Psoas muscle (tissue), 8 donors: ENCODE data around the gene GAB2. TPM values are rescaled to one million over a fixed set of nuclear protein-coding genes. Genes with fewer than 3 reads are reported as not detected.
"Not testable (repeated sequence)": the region's sequence is repeated elsewhere in the genome, so short reads cannot be mapped to it uniquely, and the experiment has no call there.

Experiments
- ATAC-seq, 4 donors: fragments of 200-7000 bp; cut with Tn5 transposase; one replicate each; pipeline ENCODE4 v1.9.1; 2020; ENCODE audit warnings: moderate library complexity in 3 of 4, mild to moderate bottlenecking in 2 of 4
- DNase-seq, 2 donors: peaks; one replicate each; pipeline ENCODE4 v3.0.0-alpha.2; 2020
- H3K27ac ChIP-seq: fragments of 200-600 bp; one replicate; pipeline ENCODE4 v1.8.0; 2022
- H3K27me3 ChIP-seq, 3 donors: fragments of 200-600 bp in 1 of 3; one replicate each; pipeline versions ENCODE4 v1.6.1 to v1.8.0; 2013 to 2022; ENCODE audit warnings: low read length in 2 of 3, mild to moderate bottlenecking in 2 of 3, moderate library complexity in 1 of 3; ENCODE audit not compliant: insufficient read depth in 3 of 3
- H3K36me3 ChIP-seq, 2 donors: fragments of 200-600 bp in 1 of 2; one replicate each; pipeline versions ENCODE4 v1.6.1 to v1.8.0; 2013 to 2022; ENCODE audit warnings: low read depth in 1 of 2, mild to moderate bottlenecking in 1 of 2, moderate library complexity in 1 of 2; ENCODE audit not compliant: insufficient read depth in 1 of 2
- H3K4me1 ChIP-seq: fragments of 200-600 bp; one replicate; pipeline ENCODE4 v1.8.0; 2022
- H3K4me3 ChIP-seq: fragments of 200-600 bp; one replicate; pipeline ENCODE4 v1.8.0; 2022; ENCODE audit warnings: mild to moderate bottlenecking
- H3K9me3 ChIP-seq: fragments of 200-600 bp; one replicate; pipeline ENCODE4 v1.8.0; 2022
- CTCF ChIP-seq: fragments of 200-600 bp; IDR thresholded peaks from one replicate; pipeline ENCODE4 v1.8.0; 2022; ENCODE audit warnings: antibody characterized with exemption
- WGBS, 3 donors: extraction: QIAGEN DNeasy Blood & Tissue Kit; methylation state at CpG; one replicate each; pipeline versions ENCODE4 v1.1.6 to v1.1.7; 2013; 5-methylcytosine and 5-hydroxymethylcytosine counted together
- intact Hi-C, 2 donors: fragments of 100-400 bp; cut with DNase I; formaldehyde crosslinking; loops; one replicate each; pipeline versions ENCODE4 v1.11.0 to v1.14.2; 2022
- polyA plus RNA-seq, 3 donors: library from polyadenylated mRNA; stranded (reverse); fragments of 200-250 nt; gene quantifications; one replicate each; pipeline ENCODE4 v1.2.3, GENCODE V29; 2013
- total RNA-seq, 4 donors: library from RNA; stranded (reverse); fragmentation: NEBNext Ultra II Directional in 2 of 4; extraction: Animal tissue kit (Norgen Biotek cat#: 25700) in 2 of 4; gene quantifications; one replicate each; pipeline versions ENCODE4 v1.2.1 to v1.2.4, GENCODE V29; 2021 to 2023
- donor health status: healthy with polysubstance abuse.
- donor health status: DM: no; HTN: no; CAD: no; lungs with moderate emphysema.
- donor health status: Bipolar disorder and iron deficiency.
- donor health status: healthy.
- donor health status: DM: yes; HTN: yes; CAD: no.
- donor health status: DM: no; HTN: no; CAD: no.
- donor health status: DM: no; HTN: no; CAD: no.
- donor health status: DM: yes; HTN: yes; CAD: no.

GAB2 gene
- total and polyA plus RNA-seq, 7 donors: 2.7 to 6.3 (median 4.7) TPM

GRCh38 chr11:78299000-78299710 lies 118.5 kb downstream of the GAB2 start:
- no peaks in the 10 kb centered on the region for H3K36me3 ChIP-seq
- no peak for DNase-seq
- intact Hi-C loops: no loop called here
- no peaks in the 10 kb centered on the region for H3K9me3 ChIP-seq
- no peak overlapping the region for H3K4me3 ChIP-seq
- H3K4me1 ChIP-seq: no peaks in the 10 kb centered on the region
- WGBS, 3 donors: 72 to 86% (median 85%) methylated on average over 2 of the region's 2 CpGs
- no peak for TF ChIP-seq CTCF
- H3K27ac ChIP-seq: no peak overlapping the region
- no peaks in the 10 kb centered on the region for H3K27me3 ChIP-seq
- ATAC-seq: no peak

DNA sequence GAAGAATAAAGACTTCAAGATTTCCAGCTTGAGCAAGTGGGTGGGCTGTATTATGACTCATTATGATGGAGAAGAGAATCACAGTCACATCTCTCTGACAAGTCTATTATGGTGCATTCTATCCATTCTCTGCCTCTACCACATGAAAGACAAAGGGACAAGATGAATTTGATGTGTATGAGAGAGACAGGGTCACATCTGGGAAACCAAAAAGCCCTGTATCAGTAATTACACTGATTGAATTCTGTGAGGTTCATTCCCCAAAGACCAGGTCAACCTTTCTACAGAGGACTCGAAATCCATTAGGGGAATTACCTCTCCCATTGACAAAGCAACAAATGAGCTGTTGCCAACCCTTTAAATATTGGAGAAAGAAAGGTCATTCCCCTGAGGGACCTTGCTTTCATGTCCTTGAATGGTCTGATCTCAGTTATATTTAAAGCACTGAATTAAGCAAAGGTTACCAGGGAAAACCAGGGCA lies 119.3 kb downstream of the GAB2 start:
- no peaks in the 10 kb centered on the region for H3K9me3 ChIP-seq
- 76 to 89% (median 86%) methylated on average over 1 of the region's 1 CpG for WGBS, 3 donors
- H3K4me1 ChIP-seq: no peaks in the 10 kb centered on the region
- no peak for TF ChIP-seq CTCF
- intact Hi-C loops: no loop called here
- H3K27ac ChIP-seq: no peak overlapping the region
- no peaks in the 10 kb centered on the region for H3K36me3 ChIP-seq
- H3K4me3 ChIP-seq: no peak overlapping the region
- no peak for DNase-seq
- no peak for ATAC-seq
- H3K27me3 ChIP-seq: no peaks in the 10 kb centered on the region

GRCh38 chr11:78295991-78296930 lies 121.4 kb downstream of the GAB2 start:
- H3K36me3 ChIP-seq: no peaks in the 10 kb centered on the region
- no peak overlapping the region for H3K27ac ChIP-seq
- WGBS, 3 donors: 69 to 81% (median 71%) methylated on average over 8 of the region's 8 CpGs
- no peak overlapping the region for H3K4me3 ChIP-seq
- no peak for DNase-seq
- no peaks in the 10 kb centered on the region for H3K27me3 ChIP-seq
- no peaks in the 10 kb centered on the region for H3K4me1 ChIP-seq
- no peaks in the 10 kb centered on the region for H3K9me3 ChIP-seq
- ATAC-seq: peak in 2 of 4 donors; percentile 40 to 56
- TF ChIP-seq CTCF: no peak
- intact Hi-C loops: no loop called here

DNA sequence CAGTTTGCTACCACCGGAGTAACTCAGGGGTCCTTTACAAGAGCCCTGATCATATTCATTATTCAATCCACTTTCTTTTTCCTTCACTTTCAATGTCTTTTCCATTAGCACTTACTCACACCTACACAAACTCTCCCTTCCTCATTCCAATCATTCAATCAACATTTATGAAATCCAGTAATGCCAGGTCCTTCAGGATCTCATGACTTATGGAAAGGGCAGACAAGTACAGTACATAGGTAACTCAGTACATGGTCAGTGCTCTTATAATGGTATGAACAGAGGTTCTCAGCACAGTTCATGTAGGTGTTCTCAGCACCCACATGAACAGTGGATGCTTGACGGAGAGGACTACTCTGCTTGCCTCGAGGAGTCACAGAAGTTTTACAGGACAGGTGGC lies 122.3 kb downstream of the GAB2 start:
- no peaks in the 10 kb centered on the region for H3K27me3 ChIP-seq
- H3K4me3 ChIP-seq: no peak overlapping the region
- no peaks in the 10 kb centered on the region for H3K4me1 ChIP-seq
- TF ChIP-seq CTCF: no peak
- H3K27ac ChIP-seq: no peak overlapping the region
- DNase-seq: no peak
- H3K36me3 ChIP-seq: no peaks in the 10 kb centered on the region
- no peaks in the 10 kb centered on the region for H3K9me3 ChIP-seq
- 94 to 97% (median 97%) methylated on average over 3 of the region's 3 CpGs for WGBS, 3 donors
- no peak for ATAC-seq
- intact Hi-C loops: no loop called here

DNA sequence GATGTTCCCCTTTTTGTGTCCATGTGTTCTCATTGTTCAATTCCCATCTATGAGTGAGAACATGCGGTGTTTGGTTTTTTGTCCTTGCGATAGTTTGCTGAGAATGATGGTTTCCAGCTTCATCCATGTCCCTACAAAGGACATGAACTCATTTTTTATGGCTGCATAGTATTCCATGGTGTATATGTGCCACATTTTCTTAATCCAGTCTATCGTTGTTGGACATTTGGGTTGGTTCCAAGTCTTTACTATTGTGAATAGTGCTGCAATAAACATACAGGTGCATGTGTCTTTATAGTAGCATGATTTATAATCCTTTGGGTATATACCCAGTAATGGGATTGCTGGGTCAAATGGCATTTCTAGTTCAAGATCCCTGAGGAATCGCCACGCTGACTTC lies 123.5 kb downstream of the GAB2 start:
- 78 to 82% (median 80%) methylated on average over 3 to 4 of the region's 5 CpGs for WGBS, 3 donors
- H3K9me3 ChIP-seq, H3K4me1 ChIP-seq, H3K27me3 ChIP-seq, intact Hi-C loops, H3K36me3 ChIP-seq, DNase-seq, H3K27ac ChIP-seq, ATAC-seq, H3K4me3 ChIP-seq: not testable (repeated sequence)
